ENCODE results near the gene SLC44A1.

GRCh38 chr9:105246656-105247173 lies 2.3 kb downstream of the SLC44A1 start:
- no peak for TF ChIP-seq NFIC (IDR thresholded peaks at IDR 0.05; ENCODE audit: borderline replicate concordance)
- TF ChIP-seq POLR2AphosphoS5 (IDR thresholded peaks at IDR 0.05; ENCODE audit: low read depth, low read length) = no peak
- no peak for TF ChIP-seq RAD21 (IDR thresholded peaks at IDR 0.05; ENCODE audit: low read length)
- TF ChIP-seq YY1 (IDR thresholded peaks at IDR 0.05; ENCODE audit: low read depth) = no peak
- no peak for TF ChIP-seq GABPA (IDR thresholded peaks at IDR 0.05; ENCODE audit: low read depth)
- TF ChIP-seq, protein P1, sequence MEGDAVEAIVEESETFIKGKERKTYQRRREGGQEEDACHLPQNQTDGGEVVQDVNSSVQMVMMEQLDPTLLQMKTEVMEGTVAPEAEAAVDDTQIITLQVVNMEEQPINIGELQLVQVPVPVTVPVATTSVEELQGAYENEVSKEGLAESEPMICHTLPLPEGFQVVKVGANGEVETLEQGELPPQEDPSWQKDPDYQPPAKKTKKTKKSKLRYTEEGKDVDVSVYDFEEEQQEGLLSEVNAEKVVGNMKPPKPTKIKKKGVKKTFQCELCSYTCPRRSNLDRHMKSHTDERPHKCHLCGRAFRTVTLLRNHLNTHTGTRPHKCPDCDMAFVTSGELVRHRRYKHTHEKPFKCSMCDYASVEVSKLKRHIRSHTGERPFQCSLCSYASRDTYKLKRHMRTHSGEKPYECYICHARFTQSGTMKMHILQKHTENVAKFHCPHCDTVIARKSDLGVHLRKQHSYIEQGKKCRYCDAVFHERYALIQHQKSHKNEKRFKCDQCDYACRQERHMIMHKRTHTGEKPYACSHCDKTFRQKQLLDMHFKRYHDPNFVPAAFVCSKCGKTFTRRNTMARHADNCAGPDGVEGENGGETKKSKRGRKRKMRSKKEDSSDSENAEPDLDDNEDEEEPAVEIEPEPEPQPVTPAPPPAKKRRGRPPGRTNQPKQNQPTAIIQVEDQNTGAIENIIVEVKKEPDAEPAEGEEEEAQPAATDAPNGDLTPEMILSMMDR (IDR thresholded peaks at IDR 0.05) = no peak
- TF ChIP-seq EZH2phosphoT487 (IDR thresholded peaks at IDR 0.05; ENCODE audit: borderline replicate concordance, low read depth) = no peak
- TF ChIP-seq MXI1 (IDR thresholded peaks at IDR 0.05; ENCODE audit: low read depth, low read length) = no peak
